GM12875 (cell line): ENCODE measurements around the gene SYT5.
"Not testable (repeated sequence)": the region's sequence is repeated elsewhere in the genome, so short reads cannot be mapped to it uniquely, and the experiment has no call there.

Experiments used
- H3K4me3 ChIP-seq: one replicate; pipeline ENCODE4 v1.5.1; 2011; ENCODE audit warnings: low read depth, low read length, control low read depth
- CTCF ChIP-seq: IDR thresholded peaks from 2 replicates; pipeline ENCODE4 v1.5.1; 2011; ENCODE audit warnings: low read depth, mild to moderate bottlenecking, control low read depth, inconsistent platforms, low read length, moderate library complexity, borderline replicate concordance; ENCODE audit not compliant: insufficient read depth

SYT5 gene

DNA sequence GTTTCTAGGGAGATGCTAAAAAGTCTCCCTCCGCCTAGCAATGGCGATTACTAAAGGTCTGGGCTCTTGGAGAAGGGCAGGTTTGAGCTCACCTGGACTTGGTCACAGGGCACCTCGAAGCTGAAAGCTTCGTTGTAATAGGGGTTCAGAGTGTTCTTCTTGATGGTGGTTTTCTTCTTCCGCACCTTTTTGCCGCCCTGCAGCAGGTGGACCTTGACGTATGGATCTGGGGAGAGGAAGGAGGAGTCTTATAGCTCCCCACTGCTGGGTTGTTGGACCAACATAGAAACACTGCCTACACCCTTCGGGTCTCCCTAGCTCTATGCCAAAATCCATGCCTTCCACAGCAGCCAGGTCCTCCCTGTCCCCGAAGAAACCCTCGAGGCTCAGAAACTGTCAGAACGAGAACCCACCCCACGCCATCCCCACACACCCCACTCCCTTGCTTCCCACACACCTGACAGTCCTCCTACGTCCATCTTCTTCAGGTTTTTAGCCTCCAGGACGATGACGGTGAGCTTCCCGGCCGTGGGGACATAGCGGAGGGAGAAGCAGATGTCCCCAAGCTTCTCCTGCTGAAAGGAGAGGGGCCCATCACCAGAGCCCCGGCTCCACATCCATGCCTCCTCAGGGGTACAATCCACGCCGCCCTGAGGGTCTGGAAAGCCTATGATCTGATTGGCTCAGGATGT lies 5.5 kb downstream of the SYT5 start:
- H3K4me3 ChIP-seq, result no peak overlapping the region
- TF ChIP-seq CTCF, result no peak

- no peak for TF ChIP-seq CTCF
- H3K4me3 ChIP-seq, result no peak overlapping the region
These were observed 6.2 kb downstream of the SYT5 start for GRCh38 chr19:55173714-55174409.

DNA sequence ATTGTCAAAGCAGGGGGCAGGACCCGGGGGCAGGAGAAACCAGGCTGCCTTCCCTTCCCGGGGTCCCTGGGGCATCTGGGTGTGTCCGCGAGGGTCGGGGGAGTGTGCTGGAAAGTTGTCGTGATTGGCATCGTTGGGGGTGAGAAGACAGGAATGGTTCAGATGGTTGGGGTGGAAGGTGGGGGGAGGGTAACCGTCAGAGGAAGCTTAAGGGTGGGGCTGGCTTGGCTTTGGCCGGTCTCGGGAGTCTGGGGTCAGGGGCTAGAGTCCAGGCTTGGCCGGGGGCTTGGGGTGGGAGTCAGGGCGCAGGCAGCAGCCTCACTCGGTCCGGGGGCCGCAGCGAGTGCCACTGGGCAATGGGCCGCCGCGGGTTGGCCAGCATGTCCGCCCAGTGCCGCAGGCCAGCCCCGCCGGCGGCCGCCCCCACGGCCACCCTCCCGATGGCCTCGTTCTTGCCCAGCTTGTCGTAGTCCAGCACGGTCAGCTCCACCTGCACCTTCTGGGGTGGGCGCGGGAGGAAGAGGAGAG lies 6.8 kb downstream of the SYT5 start:
- no peak for TF ChIP-seq CTCF
- H3K4me3 ChIP-seq, result no peak overlapping the region

DNA sequence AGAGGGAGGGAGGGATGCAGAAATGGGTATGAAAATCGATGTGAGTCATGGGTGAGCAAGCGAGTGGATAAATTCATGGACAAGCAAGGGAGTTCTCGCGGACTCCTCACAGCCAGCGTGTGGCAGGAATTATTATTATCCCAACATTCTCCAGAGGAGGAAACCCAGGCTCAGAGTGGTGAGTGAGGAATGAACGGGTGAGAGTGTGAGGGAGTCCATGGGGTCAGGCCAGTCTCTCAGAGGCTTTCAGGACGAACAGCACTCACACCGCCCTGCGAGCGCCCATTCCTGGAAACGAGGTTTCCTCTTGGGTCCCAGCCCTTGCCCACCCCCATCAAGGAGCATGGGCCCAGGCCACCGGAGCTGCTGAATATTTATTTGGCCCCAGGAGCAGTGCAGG lies 7.3 kb downstream of the SYT5 start:
- no peak for TF ChIP-seq CTCF
- no peak overlapping the region for H3K4me3 ChIP-seq

DNA sequence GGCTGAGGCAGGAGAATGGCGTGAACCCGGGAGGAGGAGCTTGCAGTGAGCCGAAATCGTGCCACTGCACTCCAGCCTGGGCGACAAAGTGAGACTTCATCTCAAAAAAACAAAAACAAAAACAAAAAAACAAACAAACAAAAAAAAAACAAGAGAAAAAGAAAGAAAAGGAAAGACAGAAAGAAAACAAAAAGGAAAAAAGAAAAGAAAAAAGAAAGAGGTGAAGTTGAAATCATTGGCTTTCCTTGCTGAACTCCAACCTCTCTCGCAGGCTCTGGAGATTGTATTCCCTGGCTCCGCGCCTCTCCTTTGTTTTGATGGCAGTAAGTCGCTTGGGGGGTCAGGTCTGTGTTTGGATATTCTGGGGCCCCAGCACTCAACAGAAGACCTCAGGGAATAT lies 7.8 kb downstream of the SYT5 start:
- H3K4me3 ChIP-seq, result not testable (repeated sequence)

DNA sequence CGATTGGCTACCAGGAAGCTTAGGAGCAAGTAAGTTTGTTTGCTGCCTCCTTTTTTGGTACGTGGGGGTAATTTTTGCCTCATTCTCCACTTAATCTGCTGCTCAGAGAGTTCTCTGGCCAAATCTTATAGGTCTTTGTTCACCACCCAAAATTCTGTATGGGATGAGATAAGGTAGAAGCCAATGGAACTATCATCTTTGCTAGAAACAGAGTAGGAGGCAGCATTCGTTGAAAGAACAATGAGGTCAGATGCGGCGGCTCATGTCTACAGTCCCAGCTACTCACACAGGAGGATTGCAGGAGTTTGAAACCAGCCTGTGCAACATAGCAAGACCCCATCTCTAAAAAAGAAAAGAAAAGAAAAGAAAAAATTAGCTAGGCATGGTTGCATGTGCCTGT lies 8.6 kb downstream of the SYT5 start:
- H3K4me3 ChIP-seq, result no peak overlapping the region
- TF ChIP-seq CTCF, result no peak

DNA sequence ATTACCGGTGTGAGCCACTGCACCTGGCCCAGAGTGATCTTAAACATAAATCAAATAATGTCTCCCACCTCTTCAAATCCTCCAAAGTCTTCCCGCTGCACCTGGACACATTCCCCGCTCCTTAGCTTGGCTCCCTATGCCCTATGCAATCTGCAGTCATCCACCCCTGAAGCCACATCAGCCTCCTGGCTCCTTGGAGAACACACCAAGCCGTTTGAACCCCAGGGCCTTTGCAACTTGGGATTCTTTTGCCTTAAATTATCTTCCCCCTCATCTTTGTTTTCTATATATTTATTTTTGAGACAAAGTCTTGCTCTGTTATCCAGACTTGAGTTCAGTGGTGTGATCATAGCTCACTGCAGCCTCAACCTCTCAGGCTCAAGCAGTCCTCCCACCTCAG lies 11.0 kb downstream of the SYT5 start:
- TF ChIP-seq CTCF, result no peak
- H3K4me3 ChIP-seq, result no peak overlapping the region
